Spleen (tissue), 7 donors: ENCODE data around the gene IL1F10.

Experiments
- CTCF ChIP-seq, 11 experiments: fragments of 200-600 bp in 7 of 11; fragments of 450-650 bp in 4 of 11; sonication (generic) in 4 of 11; IDR thresholded peaks in 8 of 11; conservative IDR thresholded peaks in 3 of 11; 1 replicate in 7 of 11; 2 replicates in 4 of 11; pipeline versions ENCODE4 v1.4.0 to v1.8.0; 2016 to 2021; ENCODE audit warnings: antibody characterized with exemption in 11 of 11, inconsistent platforms in 4 of 11, mild to moderate bottlenecking in 1 of 11
- POLR2A ChIP-seq, 3 donors: fragments of 450-650 bp; IDR thresholded peaks; one replicate each; pipeline ENCODE4 v1.5.1; 2017; ENCODE audit warnings: antibody characterized with exemption in 3 of 3, mild to moderate bottlenecking in 1 of 3
- donor health status: DM: no; HTN: no; CAD: no; lungs with moderate emphysema.
- donor health status: DM: no; HTN: no; CAD: no.
- donor health status: DM: no; HTN: no; CAD: no.

DNA sequence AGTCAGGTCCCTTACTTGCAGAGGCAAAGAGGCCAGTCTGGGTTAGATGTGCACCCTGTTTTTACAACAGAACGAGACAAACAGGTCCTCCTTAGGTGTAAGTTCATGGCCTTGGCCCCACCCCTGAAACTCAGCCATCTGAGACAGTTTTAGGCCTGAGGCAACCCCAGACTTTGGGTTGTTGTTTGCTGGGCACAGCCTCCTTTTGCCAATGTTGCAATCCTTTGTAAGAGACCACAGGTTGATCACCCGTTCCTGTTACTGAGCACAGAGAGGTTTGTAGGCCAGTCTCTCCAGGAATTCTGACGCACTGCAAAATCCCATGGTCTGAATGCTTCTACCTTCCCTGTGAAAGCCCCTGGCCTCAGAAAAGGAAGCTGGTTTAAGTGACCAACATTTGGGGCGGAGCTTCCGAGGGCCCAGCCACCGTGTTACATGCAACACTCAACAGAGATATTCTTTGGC is 44.1 kb downstream of the IL1F10 start:
- TF ChIP-seq CTCF (IDR thresholded peaks at IDR 0.05 in 8 of 11, conservative IDR thresholded peaks at IDR 0.05 in 3 of 11) (no peak), POLR2A (IDR thresholded peaks at IDR 0.05) (no peak)
